HG03432 (cell line): ENCODE results near the gene UPB1.

ENCODE experiments used
- ATAC-seq: cut with Tn5 transposase; IDR thresholded peaks from one replicate; pipeline ENCODE4 v1.9.1; 2021; ENCODE audit warnings: mild to moderate bottlenecking, moderate library complexity; ENCODE audit not compliant: unreplicated experiment

UPB1 gene

GRCh38 chr22:24494528-24495364 is at the start of gene UPB1:
Gene UPB1 (plus strand): TSS chr22:24495332. CDS start chr22:24495404, 72 bp downstream.
- no peak for ATAC-seq

- ATAC-seq = no peak
Measured at GRCh38 chr22:24445481-24446259, 49.5 kb upstream of the UPB1 start.

- no peak for ATAC-seq
Measured at GRCh38 chr22:24446260-24446611, 48.9 kb upstream of the UPB1 start.

- ATAC-seq = no peak
Measured at GRCh38 chr22:24450610-24451009, 44.5 kb upstream of the UPB1 start.

GRCh38 chr22:24451162-24451561 is 44.0 kb upstream of the UPB1 start:
- ATAC-seq = no peak

DNA sequence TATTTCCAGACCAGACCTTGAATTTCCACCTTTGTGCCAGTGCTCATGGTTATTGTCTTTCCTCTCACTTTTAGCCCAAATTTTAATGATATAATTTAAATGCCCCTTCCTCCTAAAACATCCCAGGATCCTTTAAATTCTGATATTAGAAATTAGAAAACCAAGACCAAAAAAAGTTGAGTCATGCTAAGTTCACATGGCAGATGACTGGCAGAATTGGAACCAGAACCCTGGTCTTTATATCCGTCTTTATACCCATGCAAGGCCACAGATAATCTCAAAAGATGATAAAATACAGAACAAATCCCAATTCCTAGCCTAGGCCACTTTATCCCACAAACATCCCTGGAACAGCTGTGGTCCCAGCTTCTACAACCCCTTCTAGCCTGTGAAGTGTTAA is 41.3 kb upstream of the UPB1 start:
- ATAC-seq = no peak

DNA sequence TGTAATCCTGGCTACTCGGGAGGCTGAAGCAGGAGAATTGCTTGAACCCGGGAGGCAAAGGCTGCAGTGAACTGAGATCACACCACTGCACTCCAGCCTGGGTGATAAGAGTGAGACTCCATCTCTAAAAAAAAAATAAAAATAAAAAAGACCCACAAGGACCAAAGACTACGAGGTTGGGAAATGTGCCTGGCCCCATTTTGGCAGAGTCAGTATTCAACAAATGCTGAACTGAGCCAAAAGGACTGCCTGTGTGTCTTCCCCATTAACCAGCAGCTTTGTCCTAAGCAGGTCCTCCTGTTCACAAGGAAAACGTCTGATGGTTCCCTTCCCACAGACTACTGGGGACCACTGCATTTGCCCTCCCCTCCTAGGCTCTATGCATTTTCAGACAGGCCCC is 40.1 kb upstream of the UPB1 start:
- no peak for ATAC-seq

DNA sequence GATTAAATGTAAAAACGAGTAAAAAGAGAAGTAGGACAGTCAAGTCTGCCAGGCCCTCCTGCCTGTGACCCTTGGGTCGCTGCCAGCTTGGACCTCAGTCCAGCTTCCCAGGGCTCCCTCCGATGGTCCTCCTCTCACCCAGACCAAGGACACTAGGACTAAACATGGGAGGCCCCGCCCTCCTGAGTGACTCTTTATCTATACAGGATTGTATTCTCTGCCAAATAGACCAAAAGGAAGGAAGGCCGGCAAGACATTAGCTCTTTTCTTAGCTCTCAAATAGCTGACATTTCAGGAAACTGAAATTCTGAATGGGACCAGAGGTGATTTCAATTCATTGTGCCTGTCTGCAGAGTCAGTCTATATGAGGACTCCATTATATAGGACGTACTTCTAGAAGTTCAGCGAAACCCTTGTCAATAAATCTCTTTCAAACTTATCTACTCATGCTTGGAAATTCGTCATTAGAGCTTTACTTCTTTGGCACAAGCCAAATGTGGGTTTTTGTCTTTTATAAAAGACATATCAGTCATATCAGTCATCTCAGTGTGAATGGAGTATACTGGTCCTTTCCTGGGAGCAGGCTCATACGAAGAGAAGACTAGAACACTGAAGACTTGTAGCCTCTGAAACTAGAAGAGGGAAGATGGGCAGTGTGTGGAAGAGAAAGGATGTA is 39.2 kb upstream of the UPB1 start:
- no peak for ATAC-seq

DNA sequence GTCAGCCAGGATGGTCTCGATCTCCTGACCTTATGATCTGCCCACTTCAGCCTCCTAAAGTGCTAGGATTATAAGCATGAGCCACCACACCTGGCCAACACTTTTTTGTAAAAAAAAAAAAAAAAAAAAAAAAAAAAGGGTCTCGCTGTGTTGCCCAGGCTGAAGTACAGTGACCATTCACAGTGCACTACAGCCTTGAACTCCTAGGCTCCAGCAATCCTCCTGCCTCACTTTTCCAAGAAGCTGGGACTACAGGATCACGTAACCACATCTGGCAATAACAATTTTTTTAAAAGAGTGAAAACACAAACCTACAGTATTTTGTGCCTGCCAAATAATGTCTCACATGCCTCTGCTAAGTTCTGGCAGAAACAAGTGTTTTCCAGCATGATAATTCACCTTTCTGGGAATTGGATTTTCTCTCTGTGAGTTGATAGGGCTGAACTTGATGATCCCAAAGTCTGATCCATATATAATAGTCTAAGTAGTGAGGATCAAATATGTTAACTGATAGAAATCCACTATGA is 37.2 kb upstream of the UPB1 start:
- ATAC-seq = no peak

DNA sequence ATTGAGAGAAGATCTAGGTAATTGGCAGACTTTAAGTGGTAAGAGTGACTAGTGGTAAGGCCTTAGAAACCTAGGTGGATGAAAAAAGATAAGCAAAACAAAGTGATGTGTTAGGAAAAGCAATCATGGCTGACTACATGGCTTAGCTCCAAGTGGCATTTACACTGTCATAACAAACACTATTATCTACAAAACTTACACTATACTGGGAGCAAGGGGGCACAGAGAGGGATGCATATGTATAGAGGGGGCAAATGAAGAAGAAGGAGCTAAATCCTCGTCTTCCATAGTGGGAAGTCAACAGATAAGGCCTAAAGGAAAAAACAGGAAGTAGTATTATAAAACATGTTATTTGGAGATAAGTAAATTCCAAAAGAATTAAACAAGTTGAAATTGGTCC is 35.2 kb upstream of the UPB1 start:
- ATAC-seq = no peak

DNA sequence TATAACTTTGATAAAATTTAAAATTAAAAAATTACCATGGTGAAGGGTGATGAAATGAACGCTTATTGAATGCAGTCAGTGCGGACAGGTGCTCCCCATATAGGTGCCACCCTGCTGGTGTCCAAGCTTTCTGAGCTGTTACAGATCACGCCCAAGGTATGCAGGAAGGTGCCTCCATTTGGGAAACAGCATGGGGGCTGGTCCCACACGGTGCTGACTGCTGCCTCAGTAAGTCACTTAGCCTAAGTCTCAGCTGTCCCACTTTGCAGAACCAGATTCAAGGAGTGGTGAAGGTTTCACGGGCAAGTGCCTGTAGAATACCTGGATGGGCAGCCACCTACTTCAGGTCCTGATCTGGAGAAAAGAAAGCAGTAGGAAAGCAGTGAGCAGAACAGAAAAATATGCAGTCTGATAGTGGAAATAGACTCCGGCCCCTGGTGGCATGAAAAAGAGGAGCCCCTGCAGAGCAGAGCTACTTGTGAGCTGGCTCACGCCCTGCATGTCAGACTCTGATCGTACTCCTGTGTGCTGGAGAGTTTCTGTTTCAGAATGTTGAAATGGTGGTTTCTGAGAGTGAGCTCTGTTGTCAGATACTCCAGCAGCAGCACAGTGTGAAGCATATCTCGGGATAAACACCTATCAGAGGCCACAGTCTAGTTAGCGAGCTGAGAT is 34.6 kb upstream of the UPB1 start:
- peak; percentile 47 for ATAC-seq

- ATAC-seq = no peak
Measured at GRCh38 chr22:24463071-24463760, 31.9 kb upstream of the UPB1 start.

GRCh38 chr22:24465566-24465965 is 29.6 kb upstream of the UPB1 start:
- no peak for ATAC-seq

GRCh38 chr22:24465975-24466374 is 29.2 kb upstream of the UPB1 start:
- no peak for ATAC-seq

DNA sequence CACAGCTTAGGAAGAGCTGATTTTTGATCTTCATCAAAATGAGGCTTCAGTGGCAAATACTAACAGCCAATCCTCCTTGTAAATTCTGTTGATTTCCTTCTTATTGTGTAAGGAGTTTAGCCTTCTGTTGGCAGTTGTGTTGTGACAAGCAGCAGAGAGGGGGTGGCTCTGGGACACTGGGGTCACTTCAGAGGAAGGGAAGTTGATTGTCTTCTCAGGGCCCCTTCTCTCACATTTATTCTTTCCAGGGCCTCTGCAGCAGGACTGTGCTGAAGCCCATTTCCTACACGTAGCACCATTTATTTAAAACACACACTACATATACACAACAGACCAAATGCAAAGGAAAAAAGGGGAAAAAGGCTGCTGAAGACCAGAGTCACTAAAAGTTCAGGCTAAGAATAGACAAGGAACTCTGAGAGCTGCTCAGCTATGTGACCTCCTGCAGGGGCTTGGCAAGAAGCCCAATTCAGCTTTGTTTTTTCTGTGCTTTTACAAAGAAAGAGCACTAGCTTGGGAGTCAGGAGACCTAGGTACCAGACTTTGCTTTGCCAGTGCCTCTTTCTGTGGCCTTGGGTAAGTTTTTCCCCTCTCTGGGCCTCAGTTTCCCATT is 28.3 kb upstream of the UPB1 start:
- ATAC-seq = no peak

GRCh38 chr22:24467340-24467739 is 27.8 kb upstream of the UPB1 start:
- ATAC-seq = no peak

- ATAC-seq = no peak
Measured at GRCh38 chr22:24471570-24471969, 23.6 kb upstream of the UPB1 start.

DNA sequence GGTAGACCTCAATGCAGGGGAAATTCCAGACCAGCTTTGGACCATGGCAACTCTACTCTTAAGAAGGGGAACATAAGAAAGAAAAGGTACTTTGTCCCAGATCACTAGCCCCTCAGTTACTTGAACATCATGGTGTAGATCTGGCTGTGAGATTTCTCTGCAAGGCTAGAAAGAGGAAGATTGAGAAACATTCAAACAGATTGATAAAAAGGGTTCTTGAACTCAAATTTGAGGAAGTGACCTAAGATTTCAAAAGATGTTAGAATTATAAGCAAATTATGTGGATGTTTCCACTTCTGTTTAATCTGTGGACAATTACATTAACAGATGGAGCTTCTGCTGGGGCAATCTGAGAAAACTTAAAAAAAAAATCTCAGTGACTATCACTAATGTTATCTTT is 21.8 kb upstream of the UPB1 start:
- ATAC-seq = no peak

DNA sequence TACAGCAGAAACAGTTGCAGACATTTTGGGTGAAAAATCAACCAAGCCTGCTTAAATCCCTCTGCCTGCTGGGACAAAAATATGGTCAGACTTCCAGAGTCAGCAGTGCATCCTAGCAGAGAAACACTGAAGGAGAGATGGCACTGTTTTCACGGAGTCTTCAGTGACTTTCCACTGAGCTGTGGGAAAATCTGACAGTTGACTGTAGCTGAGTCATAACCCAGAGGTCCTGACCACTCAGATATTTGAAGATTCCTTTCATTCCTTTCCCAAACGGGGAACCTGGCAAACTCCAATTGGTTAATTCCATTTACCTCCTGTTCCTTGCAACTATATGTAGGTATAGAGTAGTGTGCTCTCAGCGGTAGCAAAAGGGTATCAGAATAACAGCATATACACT is 20.9 kb upstream of the UPB1 start:
- ATAC-seq = no peak
